ENCODE data around the gene ILK. TPM values are rescaled to one million over a fixed set of nuclear protein-coding genes. Genes with fewer than 3 reads are reported as not detected.

The ILK gene
- total and polyA plus RNA-seq, 2 of the 13 experiments (the other 11 are each of a cell fraction or from before 2014, with no cell fraction given), result 70.3 to 108 TPM

- TF ChIP-seq THYN1 (CRISPR knock-in tag; IDR thresholded peaks at IDR 0.05; ENCODE audit: borderline replicate concordance, low read depth) (no peak), MBD4 (IDR thresholded peaks at IDR 0.05; ENCODE audit: borderline replicate concordance, low read length) (no peak), PPARG (CRISPR knock-in tag; conservative IDR thresholded peaks at IDR 0.05) (no peak)
These were observed 24.2 kb downstream of the ILK start (continued) for GRCh38 chr11:6627762-6628241.

GRCh38 chr11:6628526-6628925, 25.0 kb downstream of the ILK start:
- TF ChIP-seq SOX13 (IDR thresholded peaks at IDR 0.05) (no peak), SOX13 (CRISPR knock-in tag; conservative IDR thresholded peaks at IDR 0.05 in 1 of 2, IDR thresholded peaks at IDR 0.05 in 1 of 2) (no peak), ZNF709 (CRISPR knock-in tag; IDR thresholded peaks at IDR 0.05) (no peak), DNMT3B (CRISPR knock-in tag; conservative IDR thresholded peaks at IDR 0.05) (no peak), ZKSCAN5 (CRISPR knock-in tag; IDR thresholded peaks at IDR 0.05) (no peak), RARA (CRISPR knock-in tag; IDR thresholded peaks at IDR 0.05) (no peak), HNF4A (CRISPR knock-in tag; IDR thresholded peaks at IDR 0.05) (no peak), NR0B2 (CRISPR knock-in tag; IDR thresholded peaks at IDR 0.05) (no peak)
- Histone ChIP-seq H3K4me2 (ENCODE audit: low read depth, low read length) (no peak overlapping the region), H3K79me2 (ENCODE audit: insufficient read depth, low read length) (no peaks in the 10 kb centered on the region), H3K4me3 (replicated peaks in 1 of 3; ENCODE audit: insufficient read depth in 1 of 3, low read depth in 2 of 3, low read length in 3 of 3) (no peak overlapping the region), H4K20me1 (ENCODE audit: insufficient read depth, low read length) (no peaks in the 10 kb centered on the region), H3K27ac (ENCODE audit: extremely low read length, insufficient read depth, low read length) (no peak overlapping the region), H3K9me3 (ENCODE audit: low read length) (no peaks in the 10 kb centered on the region), H3K27me3 (ENCODE audit: control insufficient read depth in 1 of 2, insufficient read depth in 2 of 2, low read length in 2 of 2) (peaks cover 14 to 76% of the 10 kb centered on the region in 2 experiments; a peak in 4 of 5 replicates), H3K9ac (ENCODE audit: insufficient read depth, low read depth, low read length) (no peak overlapping the region), H2AFZ (ENCODE audit: low read length) (no peak overlapping the region), H3K4me1 (ENCODE audit: insufficient read depth, low read length) (peaks cover 18% of the 10 kb centered on the region), H3K36me3 (replicated peaks in 1 of 2; ENCODE audit: control insufficient read depth in 1 of 2, insufficient read depth in 2 of 2, low read length in 2 of 2) (no peaks in the 10 kb centered on the region)
- CTCF ChIA-PET (ENCODE audit: low intra/inter-chr PET ratio, low total read pairs), result no interaction called here
- WGBS (ENCODE audit: low lambda C conversion rate), result 0% methylated on average over 1 of the region's 4 CpGs
- POLR2A ChIA-PET, result no interaction called here
- no TSS peak for BruUV-seq (replicated peaks)
- intact Hi-C loops (cut with micrococcal nuclease; ENCODE audit: unreplicated experiment) (no loop called here), in situ Hi-C loops (cut with HindIII; ENCODE audit: extremely low pct_ligation_motif_present, low pct_unique_long_range_greater_than_20kb) (no loop called here)
- ATAC-seq (no peak), FAIRE-seq (no peak), DNase-seq (ENCODE audit: low spot score) (no peak)
